ENCODE data around the gene TAPBPL.

Gene TAPBPL

DNA sequence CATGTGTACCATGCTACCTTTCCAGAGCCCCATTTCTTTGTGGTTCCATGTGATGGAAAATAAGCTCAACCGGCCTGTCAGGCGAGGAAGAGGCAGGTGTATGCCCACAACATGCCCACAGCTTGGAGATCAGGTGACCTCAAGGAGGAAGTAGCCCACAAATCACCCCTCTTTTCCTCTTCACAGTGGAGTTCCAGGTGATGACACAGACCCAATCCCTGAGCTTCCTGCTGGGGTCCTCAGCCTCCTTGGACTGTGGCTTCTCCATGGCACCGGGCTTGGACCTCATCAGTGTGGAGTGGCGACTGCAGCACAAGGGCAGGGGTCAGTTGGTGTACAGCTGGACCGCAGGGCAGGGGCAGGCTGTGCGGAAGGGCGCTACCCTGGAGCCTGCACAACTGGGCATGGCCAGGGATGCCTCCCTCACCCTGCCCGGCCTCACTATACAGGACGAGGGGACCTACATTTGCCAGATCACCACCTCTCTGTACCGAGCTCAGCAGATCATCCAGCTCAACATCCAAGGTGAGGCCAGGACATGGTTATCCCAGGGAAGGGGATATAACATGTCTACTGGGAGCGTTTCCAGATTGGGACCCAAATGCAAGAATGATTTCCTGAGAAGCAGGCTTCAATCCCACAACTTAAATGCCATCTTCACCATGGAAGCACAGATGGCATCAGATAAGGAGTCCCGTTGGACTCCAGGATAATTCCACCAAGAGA lies 5.5 kb downstream of the TAPBPL start:
- WGBS (ENCODE audit: insufficient coverage): 92% methylated on average over 10 of the region's 12 CpGs
- CTCF ChIA-PET: interaction anchor here (0.6 to 10.4 kb wide), 7 partner anchors 8 to 335 kb away, joined by 3 to 197 read pairs (median 3); no protein-coding TSS in a partner anchor
- H3K36me3 ChIP-seq (ENCODE audit: control insufficient read depth in 4 of 4, insufficient read depth in 4 of 4, low read length in 3 of 4): peaks cover 14 to 59% (median 50%) of the 10 kb centered on the region in 4 experiments
- no peak overlapping the region for H3K4me3 ChIP-seq (ENCODE audit: control insufficient read depth in 1 of 7, extremely low read depth in 1 of 7, insufficient read depth in 4 of 7, low read depth in 2 of 7, low read length in 6 of 7)
- H3K4me1 ChIP-seq (ENCODE audit: control extremely low read depth in 1 of 4, control insufficient read depth in 4 of 4, insufficient read depth in 4 of 4, low read length in 3 of 4): peaks cover 14 to 55% (median 38%) of the 10 kb centered on the region in 4 experiments
- no peak for DNase-seq
- H3K27me3 ChIP-seq (replicated peaks in 2 of 5; ENCODE audit: control insufficient read depth in 4 of 5, insufficient read depth in 5 of 5, low read length in 4 of 5): no peaks in the 10 kb centered on the region
- H3K27ac ChIP-seq (ENCODE audit: insufficient read depth in 1 of 2, low read depth in 1 of 2, low read length in 2 of 2, poor library complexity in 1 of 2, severe bottlenecking in 2 of 2): no peak overlapping the region
- POLR2A ChIA-PET: no interaction called here
- H3K9me3 ChIP-seq (ENCODE audit: control extremely low read depth in 1 of 5, control insufficient read depth in 4 of 5, insufficient read depth in 2 of 5, low read depth in 1 of 5, low read length in 4 of 5): no peaks in the 10 kb centered on the region

DNA sequence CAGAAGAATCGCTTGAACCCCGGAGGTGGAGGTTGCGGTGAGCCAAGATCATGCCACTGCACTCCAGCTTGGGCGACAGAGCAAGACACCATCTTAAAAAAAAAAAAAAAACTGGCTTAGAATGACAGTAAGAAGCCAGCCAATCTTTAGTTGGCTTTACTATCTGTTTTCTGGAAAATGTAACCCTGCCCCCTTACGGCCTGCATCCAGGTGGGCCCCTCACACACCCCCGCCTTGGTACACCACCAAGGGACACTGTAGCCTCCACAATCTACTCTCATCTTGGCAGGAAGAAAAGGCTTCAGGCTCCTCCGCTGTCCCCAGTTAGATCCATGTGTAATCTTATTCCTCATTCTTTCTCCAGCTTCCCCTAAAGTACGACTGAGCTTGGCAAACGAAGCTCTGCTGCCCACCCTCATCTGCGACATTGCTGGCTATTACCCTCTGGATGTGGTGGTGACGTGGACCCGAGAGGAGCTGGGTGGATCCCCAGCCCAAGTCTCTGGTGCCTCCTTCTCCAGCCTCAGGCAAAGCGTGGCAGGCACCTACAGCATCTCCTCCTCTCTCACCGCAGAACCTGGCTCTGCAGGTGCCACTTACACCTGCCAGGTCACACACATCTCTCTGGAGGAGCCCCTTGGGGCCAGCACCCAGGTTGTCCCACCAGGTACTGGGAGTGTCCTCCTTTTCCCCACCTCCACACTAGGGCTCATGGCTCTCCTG lies 6.6 kb downstream of the TAPBPL start:
- 94% methylated on average over 13 of the region's 14 CpGs for WGBS (ENCODE audit: insufficient coverage)
- ChIA-PET CTCF (interaction anchor here (1.1 to 10.4 kb wide), 3 partner anchors 17 to 131 kb away, joined by 3 to 197 read pairs (median 3); no protein-coding TSS in a partner anchor), POLR2A (interaction anchor here (0.7 to 1.5 kb wide), 2 partner anchors 11 to 346 kb away, joined by 3 to 4 read pairs; no protein-coding TSS in a partner anchor)
- no peaks in the 10 kb centered on the region for H3K9me3 ChIP-seq (ENCODE audit: control extremely low read depth in 1 of 5, control insufficient read depth in 4 of 5, insufficient read depth in 2 of 5, low read depth in 1 of 5, low read length in 4 of 5)
- H3K4me1 ChIP-seq (ENCODE audit: control extremely low read depth in 1 of 4, control insufficient read depth in 4 of 4, insufficient read depth in 4 of 4, low read length in 3 of 4): peaks cover 15 to 55% (median 39%) of the 10 kb centered on the region in 4 experiments
- no peak for DNase-seq
- H3K27ac ChIP-seq (ENCODE audit: insufficient read depth in 1 of 2, low read depth in 1 of 2, low read length in 2 of 2, poor library complexity in 1 of 2, severe bottlenecking in 2 of 2): peak overlapping the region in 1 of 2 experiments; percentile 15
- no peak overlapping the region for H3K4me3 ChIP-seq (ENCODE audit: control insufficient read depth in 1 of 7, extremely low read depth in 1 of 7, insufficient read depth in 4 of 7, low read depth in 2 of 7, low read length in 6 of 7)
- peaks cover 14 to 65% (median 50%) of the 10 kb centered on the region in 4 experiments for H3K36me3 ChIP-seq (ENCODE audit: control insufficient read depth in 4 of 4, insufficient read depth in 4 of 4, low read length in 3 of 4)
- no peaks in the 10 kb centered on the region for H3K27me3 ChIP-seq (replicated peaks in 2 of 5; ENCODE audit: control insufficient read depth in 4 of 5, insufficient read depth in 5 of 5, low read length in 4 of 5)

DNA sequence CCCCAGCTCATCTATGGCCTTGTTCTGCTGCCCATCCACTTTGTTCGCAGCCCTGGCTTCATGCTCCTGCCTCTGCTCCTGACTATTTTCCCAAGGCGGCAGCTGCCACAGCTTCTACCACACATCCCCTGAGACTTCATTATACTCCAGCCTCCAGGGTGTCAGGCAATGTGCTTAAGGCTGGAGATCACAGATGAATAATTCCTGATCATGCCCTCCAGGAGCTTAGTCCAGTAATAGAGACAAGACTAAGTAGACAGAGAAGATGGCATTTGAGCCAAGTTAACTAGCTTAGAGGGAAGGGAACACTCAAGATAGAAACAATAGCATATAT lies 7.1 kb downstream of the TAPBPL start:
- peaks cover 14 to 65% (median 52%) of the 10 kb centered on the region in 4 experiments for H3K36me3 ChIP-seq (ENCODE audit: control insufficient read depth in 4 of 4, insufficient read depth in 4 of 4, low read length in 3 of 4)
- CTCF ChIA-PET: interaction anchor here (1.1 to 10.4 kb wide), 3 partner anchors 18 to 132 kb away, joined by 3 to 197 read pairs (median 3); no protein-coding TSS in a partner anchor
- no peak overlapping the region for H3K4me3 ChIP-seq (ENCODE audit: control insufficient read depth in 1 of 7, extremely low read depth in 1 of 7, insufficient read depth in 4 of 7, low read depth in 2 of 7, low read length in 6 of 7)

DNA sequence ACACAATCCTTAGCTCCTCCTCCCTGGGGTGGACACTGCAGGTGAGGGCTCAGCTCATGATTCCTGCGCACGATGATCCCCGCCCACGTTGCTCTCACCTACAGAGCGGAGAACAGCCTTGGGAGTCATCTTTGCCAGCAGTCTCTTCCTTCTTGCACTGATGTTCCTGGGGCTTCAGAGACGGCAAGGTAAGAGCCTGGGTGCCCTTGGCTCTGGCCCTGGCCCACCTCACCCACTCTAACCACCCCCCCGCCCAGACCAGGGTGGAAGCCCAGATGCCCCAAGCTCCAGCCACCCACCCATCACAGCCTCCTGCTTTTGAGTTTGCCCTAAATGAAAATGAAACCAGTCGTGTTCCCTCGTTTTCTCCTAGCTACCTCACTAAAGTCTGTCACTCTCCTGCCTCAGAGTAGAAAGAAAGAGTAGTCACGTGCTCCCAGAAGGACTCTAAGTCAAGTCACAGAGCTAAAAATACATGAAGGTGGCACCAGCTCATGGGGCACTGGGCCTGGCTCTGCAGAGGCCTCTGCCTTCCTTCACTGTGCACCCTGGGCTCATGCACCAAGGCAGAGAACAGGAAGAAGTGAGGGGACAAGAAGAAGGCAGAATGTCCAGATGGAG lies 9.0 kb downstream of the TAPBPL start:
- peak overlapping the region in 3 of 7 experiments; percentile 17 to 34 (median 21) for H3K4me3 ChIP-seq (ENCODE audit: control insufficient read depth in 1 of 7, extremely low read depth in 1 of 7, insufficient read depth in 4 of 7, low read depth in 2 of 7, low read length in 6 of 7)
- peaks cover 20 to 69% (median 50%) of the 10 kb centered on the region in 4 experiments for H3K4me1 ChIP-seq (ENCODE audit: control extremely low read depth in 1 of 4, control insufficient read depth in 4 of 4, insufficient read depth in 4 of 4, low read length in 3 of 4)
- peak in 2 of 3 donors; percentile 32 to 38 for DNase-seq
- ChIA-PET CTCF (interaction anchor here (0.9 to 10.4 kb wide), 12 partner anchors 9 to 163 kb away, joined by 3 to 197 read pairs (median 4); partner anchors contain the start of genes CD27 and TAPBPL), POLR2A (interaction anchor here (1.2 to 3.8 kb wide), 3 partner anchors 9 to 28 kb away, joined by 3 to 15 read pairs (median 13); partner anchors contain the start of genes TAPBPL and VAMP1)
- H3K36me3 ChIP-seq (ENCODE audit: control insufficient read depth in 4 of 4, insufficient read depth in 4 of 4, low read length in 3 of 4): peaks cover 13 to 73% (median 52%) of the 10 kb centered on the region in 4 experiments
- no peaks in the 10 kb centered on the region for H3K9me3 ChIP-seq (ENCODE audit: control extremely low read depth in 1 of 5, control insufficient read depth in 4 of 5, insufficient read depth in 2 of 5, low read depth in 1 of 5, low read length in 4 of 5)
- H3K27me3 ChIP-seq (replicated peaks in 2 of 5; ENCODE audit: control insufficient read depth in 4 of 5, insufficient read depth in 5 of 5, low read length in 4 of 5): no peaks in the 10 kb centered on the region
- WGBS (ENCODE audit: insufficient coverage): 83% methylated on average over 9 of the region's 10 CpGs
- peak overlapping the region; percentile 69 to 83 for H3K27ac ChIP-seq (ENCODE audit: insufficient read depth in 1 of 2, low read depth in 1 of 2, low read length in 2 of 2, poor library complexity in 1 of 2, severe bottlenecking in 2 of 2)

More for the DNA sequence above, 7.1 kb downstream of the TAPBPL start:
- Histone ChIP-seq H3K9me3 (ENCODE audit: control extremely low read depth in 1 of 5, control insufficient read depth in 4 of 5, insufficient read depth in 2 of 5, low read depth in 1 of 5, low read length in 4 of 5) (no peaks in the 10 kb centered on the region), H3K4me1 (ENCODE audit: control extremely low read depth in 1 of 4, control insufficient read depth in 4 of 4, insufficient read depth in 4 of 4, low read length in 3 of 4) (peaks cover 20 to 59% (median 44%) of the 10 kb centered on the region in 4 experiments), H3K27ac (ENCODE audit: insufficient read depth in 1 of 2, low read depth in 1 of 2, low read length in 2 of 2, poor library complexity in 1 of 2, severe bottlenecking in 2 of 2) (peak overlapping the region in 1 of 2 experiments; percentile 15), H3K27me3 (replicated peaks in 2 of 5; ENCODE audit: control insufficient read depth in 4 of 5, insufficient read depth in 5 of 5, low read length in 4 of 5) (no peaks in the 10 kb centered on the region)
- POLR2A ChIA-PET: interaction anchor here (0.7 to 1.5 kb wide), 2 partner anchors 10 to 346 kb away, joined by 3 to 4 read pairs; no protein-coding TSS in a partner anchor
- DNase-seq: no peak
- 100% methylated on average over 2 of the region's 2 CpGs for WGBS (ENCODE audit: insufficient coverage)

DNA sequence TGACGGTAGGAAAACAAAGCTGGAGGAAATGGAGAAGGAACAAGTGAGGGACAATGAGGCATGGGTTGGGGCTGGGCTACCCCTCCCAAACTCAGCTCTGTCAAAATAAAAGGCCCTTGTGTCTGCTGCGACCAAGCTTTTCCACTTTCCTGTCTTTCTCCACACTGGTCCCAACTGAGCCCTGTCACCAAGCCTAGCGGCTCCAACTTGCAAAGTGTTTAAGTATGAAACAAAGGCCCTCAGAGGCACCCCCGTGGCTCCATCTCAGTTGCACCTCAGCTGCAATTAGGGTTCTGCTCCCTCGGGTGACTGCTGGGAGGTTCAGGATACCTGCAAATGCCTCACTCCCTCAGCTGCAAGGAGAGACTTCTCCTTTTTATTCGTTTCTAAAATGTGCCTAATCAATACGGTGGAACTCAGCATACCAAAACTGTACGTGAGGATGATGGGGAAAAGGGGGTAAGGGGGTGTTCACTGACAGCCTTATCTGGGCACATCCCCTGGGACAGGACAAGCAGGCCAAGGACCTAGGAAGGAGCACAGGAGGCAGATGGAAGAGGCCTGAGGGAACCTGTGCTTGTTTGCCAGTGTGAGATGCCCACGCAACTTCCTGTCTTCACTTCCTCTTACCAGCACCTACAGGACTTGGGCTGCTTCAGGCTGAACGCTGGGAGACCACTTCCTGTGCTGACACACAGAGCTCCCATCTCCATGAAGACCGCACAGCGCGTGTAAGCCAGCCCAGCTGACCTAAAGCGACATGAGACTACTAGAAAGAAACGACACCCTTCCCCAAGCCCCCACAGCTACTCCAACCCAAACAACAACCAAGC lies 9.8 kb downstream of the TAPBPL start:
- DNase-seq: peak; percentile 94 to 98 (median 97)
- H3K4me1 ChIP-seq (ENCODE audit: control extremely low read depth in 1 of 4, control insufficient read depth in 4 of 4, insufficient read depth in 4 of 4, low read length in 3 of 4): peaks cover 20 to 69% (median 50%) of the 10 kb centered on the region in 4 experiments
- ChIA-PET POLR2A (interaction anchor here (1.0 to 3.8 kb wide), 4 partner anchors 9 to 35 kb away, joined by 3 to 15 read pairs (median 9); partner anchors contain the start of genes TAPBPL and VAMP1), CTCF (interaction anchor here (0.9 to 10.4 kb wide), 13 partner anchors 10 to 163 kb away, joined by 3 to 197 read pairs (median 4); partner anchors contain the start of genes CD27 and TAPBPL)
- no peaks in the 10 kb centered on the region for H3K27me3 ChIP-seq (replicated peaks in 2 of 5; ENCODE audit: control insufficient read depth in 4 of 5, insufficient read depth in 5 of 5, low read length in 4 of 5)
- H3K36me3 ChIP-seq (ENCODE audit: control insufficient read depth in 4 of 4, insufficient read depth in 4 of 4, low read length in 3 of 4): peaks cover 13 to 80% (median 55%) of the 10 kb centered on the region in 4 experiments
- H3K27ac ChIP-seq (ENCODE audit: insufficient read depth in 1 of 2, low read depth in 1 of 2, low read length in 2 of 2, poor library complexity in 1 of 2, severe bottlenecking in 2 of 2): peak overlapping the region; percentile 69 to 83
- H3K4me3 ChIP-seq (ENCODE audit: control insufficient read depth in 1 of 7, extremely low read depth in 1 of 7, insufficient read depth in 4 of 7, low read depth in 2 of 7, low read length in 6 of 7): peak overlapping the region in 3 of 7 experiments; percentile 21 to 48 (median 34)
- no peaks in the 10 kb centered on the region for H3K9me3 ChIP-seq (ENCODE audit: control extremely low read depth in 1 of 5, control insufficient read depth in 4 of 5, insufficient read depth in 2 of 5, low read depth in 1 of 5, low read length in 4 of 5)
- 14% methylated on average over 9 of the region's 15 CpGs for WGBS (ENCODE audit: insufficient coverage)
